ENCODE measurements around the gene ATCAY.

The ATCAY gene

GRCh38 chr19:3970808-3971598 lies 90.5 kb downstream of the ATCAY start, which contains the start of gene DAPK3:
Gene DAPK3 (minus strand): TSS chr19:3971099. CDS start chr19:3969735, 1,364 bp downstream.
- peak; percentile 77 to 96 (median 85) for DNase-seq

DNA sequence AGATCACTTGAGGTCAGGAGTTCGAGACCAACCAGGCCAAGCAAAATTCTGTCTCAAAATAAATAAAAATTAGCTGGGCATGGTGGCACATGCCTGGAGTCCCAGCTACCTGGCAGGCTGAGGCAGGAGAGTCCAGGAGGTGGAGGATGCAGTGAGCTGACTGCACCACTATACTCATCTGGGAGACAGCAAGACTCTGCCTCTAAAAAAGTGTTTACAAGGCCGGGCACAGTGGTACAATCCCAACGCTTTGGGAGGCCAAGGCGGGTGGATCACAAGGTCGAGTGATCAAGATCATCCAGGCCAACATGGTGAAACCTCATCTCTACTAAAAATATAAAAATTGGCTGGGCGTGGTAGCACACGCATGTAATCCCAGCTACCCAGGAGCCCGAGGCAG lies 94.7 kb downstream of the ATCAY start:
- DNase-seq = no peak

GRCh38 chr19:3975637-3976087 lies 95.2 kb downstream of the ATCAY start:
- no peak for DNase-seq

GRCh38 chr19:3976495-3977241 lies 96.2 kb downstream of the ATCAY start:
- no peak for DNase-seq
